HG02571 (cell line): Measurements from ENCODE around the gene TUBGCP5.

ENCODE experiments used
- ATAC-seq: cut with Tn5 transposase; IDR thresholded peaks from one replicate; pipeline ENCODE4 v1.9.1; 2021; ENCODE audit warnings: mild to moderate bottlenecking, moderate library complexity; ENCODE audit not compliant: unreplicated experiment

Gene TUBGCP5

GRCh38 chr15:22954798-22955543 lies 84.4 kb downstream of the TUBGCP5 start:
- ATAC-seq: no peak

GRCh38 chr15:22954326-22954725 lies 85.0 kb downstream of the TUBGCP5 start:
- no peak for ATAC-seq

- ATAC-seq: no peak
Measured at GRCh38 chr15:22952796-22953579, 86.4 kb downstream of the TUBGCP5 start.

- ATAC-seq: no peak
Measured at GRCh38 chr15:22951381-22952280, 87.7 kb downstream of the TUBGCP5 start.

- no peak for ATAC-seq
Measured at GRCh38 chr15:22951031-22951380, 88.4 kb downstream of the TUBGCP5 start.

GRCh38 chr15:22950256-22950990 lies 88.9 kb downstream of the TUBGCP5 start:
- ATAC-seq: no peak
